Keratinocyte (primary cell): ENCODE measurements around the gene ATF6. TPM values are rescaled to one million over a fixed set of nuclear protein-coding genes. Genes with fewer than 3 reads are reported as not detected.

ENCODE experiments used
- DNase-seq: peaks from one replicate; pipeline ENCODE4 v3.0.0-alpha.2; 2011; ENCODE audit warnings: low read depth, missing footprints, low spot score
- FAIRE-seq: peaks from 2 replicates; lab custom pipeline; 2011; peaks lifted over from hg19 to GRCh38; lab: Jason Lieb, UNC
- H2AFZ ChIP-seq: 2 replicates; pipeline ENCODE4 v1.6.0; 2012; ENCODE audit warnings: low read length, control low read depth, inconsistent platforms; ENCODE audit not compliant: control insufficient read depth
- H3K27ac ChIP-seq: 2 replicates; pipeline ENCODE4 v1.5.1; 2011; ENCODE audit warnings: low read length; ENCODE audit not compliant: control insufficient read depth, insufficient read depth
- H3K27me3 ChIP-seq: 3 replicates; pipeline ENCODE4 v1.6.0; 2011; ENCODE audit warnings: low read length; ENCODE audit not compliant: control insufficient read depth, insufficient read depth; ENCODE audit errors: extremely low read depth
- H3K36me3 ChIP-seq, 2 experiments: 2 replicates in 1 of 2; 3 replicates in 1 of 2; pipeline ENCODE4 v1.5.1; 2011; ENCODE audit warnings: low read length in 2 of 2, mild to moderate bottlenecking in 1 of 2; ENCODE audit not compliant: control insufficient read depth in 2 of 2, insufficient read depth in 2 of 2; ENCODE audit errors: extremely low read depth in 1 of 2
- H3K4me1 ChIP-seq: 3 replicates; pipeline ENCODE4 v1.5.1; 2011; ENCODE audit warnings: low read length; ENCODE audit not compliant: control insufficient read depth, insufficient read depth; ENCODE audit errors: extremely low read depth
- H3K4me2 ChIP-seq: 3 replicates; pipeline ENCODE4 v1.6.0; 2011; ENCODE audit warnings: low read depth, low read length; ENCODE audit not compliant: control insufficient read depth, insufficient read depth; ENCODE audit errors: extremely low read depth
- H3K4me3 ChIP-seq, 3 experiments: fragments of 200-600 bp in 1 of 3; sonication (generic) in 1 of 3; 2 replicates in 2 of 3; 3 replicates in 1 of 3; pipeline ENCODE4 v1.5.1; 2011 to 2016; ENCODE audit warnings: low read length in 3 of 3, mild to moderate bottlenecking in 3 of 3, control low read depth in 2 of 3, inconsistent platforms in 1 of 3, low read depth in 1 of 3, mixed read lengths in 1 of 3, mixed run types in 1 of 3, moderate library complexity in 1 of 3; ENCODE audit not compliant: control insufficient read depth in 2 of 3, insufficient read depth in 2 of 3; ENCODE audit errors: extremely low read depth in 1 of 3
- H3K79me2 ChIP-seq: 2 replicates; pipeline ENCODE4 v1.6.0; 2012; ENCODE audit warnings: low read length; ENCODE audit not compliant: control insufficient read depth, insufficient read depth
- H3K9ac ChIP-seq: 3 replicates; pipeline ENCODE4 v1.6.0; 2011; ENCODE audit warnings: low read length; ENCODE audit not compliant: control insufficient read depth, insufficient read depth; ENCODE audit errors: extremely low read depth
- H3K9me1 ChIP-seq: 3 replicates; pipeline ENCODE4 v1.6.0; 2011; ENCODE audit warnings: low read length; ENCODE audit not compliant: control insufficient read depth, insufficient read depth; ENCODE audit errors: extremely low read depth
- H3K9me3 ChIP-seq: 2 replicates; pipeline ENCODE4 v1.5.1; 2012; ENCODE audit warnings: low read depth, low read length; ENCODE audit not compliant: control insufficient read depth
- H4K20me1 ChIP-seq: 3 replicates; pipeline ENCODE4 v1.6.0; 2011; ENCODE audit warnings: low read length; ENCODE audit not compliant: control insufficient read depth, insufficient read depth; ENCODE audit errors: extremely low read depth
- CTCF ChIP-seq, 3 experiments: IDR thresholded peaks in 1 of 3; conservative IDR thresholded peaks in 1 of 3; optimal IDR thresholded peaks in 1 of 3; 2 replicates in 2 of 3; 3 replicates in 1 of 3; pipeline versions ENCODE3 to v1.5.1; 2011; ENCODE audit warnings: low read length in 3 of 3, mild to moderate bottlenecking in 3 of 3, moderate library complexity in 2 of 3, control low read depth in 1 of 3, inconsistent platforms in 1 of 3; ENCODE audit not compliant: insufficient read depth in 2 of 3; ENCODE audit errors: extremely low read depth in 1 of 3
- EZH2 ChIP-seq: IDR thresholded peaks from one replicate; pipeline ENCODE4 v1.6.1; 2012; ENCODE audit warnings: inconsistent platforms, mild to moderate bottlenecking, low read length, moderate library complexity
- dilution Hi-C: fragments of 300-500 bp; cut with MboI; formaldehyde crosslinking; loops from one replicate; pipeline ENCODE4 v1.7.0; 2020; ENCODE audit warnings: low sequenced_read_pairs; ENCODE audit not compliant: extremely low pct_ligation_motif_present
- polyA plus RNA-seq, 5 experiments: library from polyadenylated mRNA; depleted of rRNA in 3 of 5; stranded (reverse) in 3 of 5; stranded (forward) in 1 of 5; unstranded in 1 of 5; fragments of >200 nt; gene quantifications; 1 replicate in 1 of 5; 2 replicates in 3 of 5; 3 replicates in 1 of 5; pipeline versions ENCODE4 v1.2.1 to v1.2.3, GENCODE V29; 2011 to 2012; ENCODE audit warnings: missing spikeins in 2 of 5, low read depth in 1 of 5, low replicate concordance in 1 of 5

The ATF6 gene
- polyA plus RNA-seq, 1 donor (not counting 4 experiments of a cell fraction or from before 2014, with no cell fraction given) = 19.7 TPM

- no peak overlapping the region for H3K9ac ChIP-seq
- no peaks in the 10 kb centered on the region for H4K20me1 ChIP-seq
- no peaks in the 10 kb centered on the region for H3K27me3 ChIP-seq
- FAIRE-seq (no peak), DNase-seq (no peak)
- H3K27ac ChIP-seq = no peak overlapping the region
- H3K4me2 ChIP-seq = no peak overlapping the region
- TF ChIP-seq EZH2 (no peak), CTCF (optimal IDR thresholded peaks at IDR 0.05 in 1 of 3, IDR thresholded peaks at IDR 0.05 in 1 of 3, conservative IDR thresholded peaks at IDR 0.05 in 1 of 3; ENCODE audit: extremely low read depth in 1 of 3, insufficient read depth in 2 of 3, low read length in 3 of 3) (no peak)
- no peak overlapping the region for H2AFZ ChIP-seq
- no peaks in the 10 kb centered on the region for H3K79me2 ChIP-seq
- no peak overlapping the region for H3K4me3 ChIP-seq
- H3K9me3 ChIP-seq = no peaks in the 10 kb centered on the region
- peaks cover 6% of the 10 kb centered on the region for H3K4me1 ChIP-seq
- H3K36me3 ChIP-seq = no peaks in the 10 kb centered on the region
- no peaks in the 10 kb centered on the region for H3K9me1 ChIP-seq
- dilution Hi-C loops = no loop called here
These were observed 119.6 kb downstream of the ATF6 start for GRCh38 chr1:161885759-161886158.

GRCh38 chr1:161886589-161886988 lies 120.5 kb downstream of the ATF6 start:
- no peak for FAIRE-seq
- dilution Hi-C loops = no loop called here
- TF ChIP-seq EZH2 (no peak), CTCF (optimal IDR thresholded peaks at IDR 0.05 in 1 of 3, IDR thresholded peaks at IDR 0.05 in 1 of 3, conservative IDR thresholded peaks at IDR 0.05 in 1 of 3; ENCODE audit: extremely low read depth in 1 of 3, insufficient read depth in 2 of 3, low read length in 3 of 3) (no peak)

More at GRCh38 chr1:161886589-161886988, 120.5 kb downstream of the ATF6 start:
- no peaks in the 10 kb centered on the region for H3K9me1 ChIP-seq
- H3K9ac ChIP-seq = no peak overlapping the region
- peaks cover 2 to 3% of the 10 kb centered on the region in 2 experiments for H3K36me3 ChIP-seq
- peaks cover 6% of the 10 kb centered on the region for H3K4me1 ChIP-seq
- no peaks in the 10 kb centered on the region for H3K9me3 ChIP-seq
- H2AFZ ChIP-seq = no peak overlapping the region
- H4K20me1 ChIP-seq = no peaks in the 10 kb centered on the region
- no peak overlapping the region for H3K4me2 ChIP-seq
- no peak for DNase-seq
- no peaks in the 10 kb centered on the region for H3K79me2 ChIP-seq
- H3K27me3 ChIP-seq = no peaks in the 10 kb centered on the region
- H3K4me3 ChIP-seq = no peak overlapping the region
- H3K27ac ChIP-seq = no peak overlapping the region
